ENCODE data around the gene DCXR. TPM values are rescaled to one million over a fixed set of nuclear protein-coding genes. Genes with fewer than 3 reads are reported as not detected.

Gene DCXR
- total RNA-seq, 2 experiments from 2014 or later = 110 to 115 TPM

- peaks cover 5% of the 10 kb centered on the region for H3K4me1 Mint-ChIP-seq
- H3K36me3 Mint-ChIP-seq = no peaks in the 10 kb centered on the region
- no peaks in the 10 kb centered on the region for H3K9me3 Mint-ChIP-seq
- DNase-seq = no peak
- ATAC-seq (ENCODE audit: low read depth) = no peak
- peak overlapping the region; percentile 9 for H3K27ac Mint-ChIP-seq
- H3K4me3 Mint-ChIP-seq = peak overlapping the region; percentile 63
- POLR2A ChIA-PET = interaction anchor here (0.9 to 3.0 kb wide), 4 partner anchors 11 to 34 kb away, joined by 3 to 12 read pairs (median 8); partner anchors contain the start of genes FASN, GPS1 and RFNG
- H3K27me3 Mint-ChIP-seq = no peaks in the 10 kb centered on the region
These were observed 26.2 kb upstream of the DCXR start for GRCh38 chr17:82063424-82064415.

GRCh38 chr17:82062984-82063368 lies 25.5 kb upstream of the DCXR start:
- H3K36me3 Mint-ChIP-seq = no peaks in the 10 kb centered on the region
- ATAC-seq (ENCODE audit: low read depth) (no peak), DNase-seq (no peak)
- H3K27me3 Mint-ChIP-seq = no peaks in the 10 kb centered on the region
- no peaks in the 10 kb centered on the region for H3K9me3 Mint-ChIP-seq
- H3K4me1 Mint-ChIP-seq = peaks cover 5% of the 10 kb centered on the region
- no peak overlapping the region for H3K27ac Mint-ChIP-seq
- H3K4me3 Mint-ChIP-seq = no peak overlapping the region
- POLR2A ChIA-PET = interaction anchor here (0.9 kb wide), 2 partner anchors 26 to 190 kb away, joined by 3 read pairs; no protein-coding TSS in a partner anchor

- peaks cover 5% of the 10 kb centered on the region for H3K4me1 Mint-ChIP-seq
- no peaks in the 10 kb centered on the region for H3K27me3 Mint-ChIP-seq
- no peak overlapping the region for H3K4me3 Mint-ChIP-seq
- H3K9me3 Mint-ChIP-seq = no peaks in the 10 kb centered on the region
- no peak for ATAC-seq (ENCODE audit: low read depth)
- POLR2A ChIA-PET = interaction anchor here (0.9 kb wide), 1 partner anchor 189 kb away, joined by 3 read pairs; no protein-coding TSS in a partner anchor
- H3K36me3 Mint-ChIP-seq = no peaks in the 10 kb centered on the region
- H3K27ac Mint-ChIP-seq = no peak overlapping the region
- no peak for DNase-seq
These were observed 24.8 kb upstream of the DCXR start for GRCh38 chr17:82062076-82062983.

GRCh38 chr17:82061047-82061925 lies 23.8 kb upstream of the DCXR start:
- H3K9me3 Mint-ChIP-seq = no peaks in the 10 kb centered on the region
- ATAC-seq (ENCODE audit: low read depth) (no peak), DNase-seq (no peak)
- H3K36me3 Mint-ChIP-seq = no peaks in the 10 kb centered on the region
- POLR2A ChIA-PET = no interaction called here
- peaks cover 2% of the 10 kb centered on the region for H3K4me1 Mint-ChIP-seq
- H3K27me3 Mint-ChIP-seq = no peaks in the 10 kb centered on the region
- no peak overlapping the region for H3K4me3 Mint-ChIP-seq
- H3K27ac Mint-ChIP-seq = no peak overlapping the region

- ATAC-seq (ENCODE audit: low read depth) = no peak
- Mint-ChIP-seq H3K27me3 (no peaks in the 10 kb centered on the region), H3K36me3 (no peaks in the 10 kb centered on the region), H3K27ac (no peak overlapping the region), H3K9me3 (no peaks in the 10 kb centered on the region), H3K4me1 (no peaks in the 10 kb centered on the region), H3K4me3 (no peak overlapping the region)
- DNase-seq = no peak
- POLR2A ChIA-PET = no interaction called here
These were observed 23.1 kb upstream of the DCXR start for GRCh38 chr17:82060614-82061013.

- Mint-ChIP-seq H3K4me3 (no peak overlapping the region), H3K27me3 (no peaks in the 10 kb centered on the region), H3K4me1 (peaks cover 2% of the 10 kb centered on the region), H3K27ac (no peak overlapping the region), H3K9me3 (no peaks in the 10 kb centered on the region), H3K36me3 (no peaks in the 10 kb centered on the region)
- no peak for ATAC-seq (ENCODE audit: low read depth)
- no peak for DNase-seq
- POLR2A ChIA-PET = interaction anchor here (1.6 kb wide), 1 partner anchor 22 kb away, joined by 5 read pairs; the partner anchor contains the start of gene DCXR
These were observed 22.5 kb upstream of the DCXR start for GRCh38 chr17:82060001-82060380.

- no peaks in the 10 kb centered on the region for H3K27me3 Mint-ChIP-seq
- peaks cover 2% of the 10 kb centered on the region for H3K4me1 Mint-ChIP-seq
- no peaks in the 10 kb centered on the region for H3K36me3 Mint-ChIP-seq
- POLR2A ChIA-PET = interaction anchor here (1.6 kb wide), 1 partner anchor 22 kb away, joined by 5 read pairs; the partner anchor contains the start of gene DCXR
- H3K27ac Mint-ChIP-seq = no peak overlapping the region
- no peaks in the 10 kb centered on the region for H3K9me3 Mint-ChIP-seq
- no peak for DNase-seq
- no peak overlapping the region for H3K4me3 Mint-ChIP-seq
- no peak for ATAC-seq (ENCODE audit: low read depth)
These were observed 21.9 kb upstream of the DCXR start for GRCh38 chr17:82059272-82060000.

GRCh38 chr17:82058855-82059249 lies 21.4 kb upstream of the DCXR start:
- Mint-ChIP-seq H3K27ac (no peak overlapping the region), H3K9me3 (no peaks in the 10 kb centered on the region)
- POLR2A ChIA-PET = interaction anchor here (1.6 kb wide), 1 partner anchor 21 kb away, joined by 5 read pairs; the partner anchor contains the start of gene DCXR

GRCh38 chr17:82058230-82058854 lies 20.8 kb upstream of the DCXR start:
- H3K27ac Mint-ChIP-seq = no peak overlapping the region
- POLR2A ChIA-PET = no interaction called here

More at GRCh38 chr17:82058855-82059249, 21.4 kb upstream of the DCXR start:
- Mint-ChIP-seq H3K27me3 (no peaks in the 10 kb centered on the region), H3K4me3 (no peak overlapping the region), H3K4me1 (peaks cover 2% of the 10 kb centered on the region), H3K36me3 (no peaks in the 10 kb centered on the region)
- DNase-seq (no peak), ATAC-seq (ENCODE audit: low read depth) (no peak)

GRCh38 chr17:82056729-82057621 lies 19.5 kb upstream of the DCXR start:
- Mint-ChIP-seq H3K4me3 (no peak overlapping the region), H3K27me3 (no peaks in the 10 kb centered on the region), H3K9me3 (no peaks in the 10 kb centered on the region), H3K36me3 (no peaks in the 10 kb centered on the region), H3K4me1 (peaks cover 4% of the 10 kb centered on the region), H3K27ac (no peak overlapping the region)
- POLR2A ChIA-PET = interaction anchor here (0.5 to 1.6 kb wide), 2 partner anchors 9 to 10 kb away, joined by 4 to 7 read pairs; partner anchors contain the start of gene DUS1L
- ATAC-seq (ENCODE audit: low read depth) (no peak), DNase-seq (no peak)

More at GRCh38 chr17:82058230-82058854, 20.8 kb upstream of the DCXR start:
- Mint-ChIP-seq H3K9me3 (no peaks in the 10 kb centered on the region), H3K4me3 (no peak overlapping the region), H3K27me3 (no peaks in the 10 kb centered on the region), H3K36me3 (no peaks in the 10 kb centered on the region), H3K4me1 (peaks cover 2% of the 10 kb centered on the region)
- DNase-seq (no peak), ATAC-seq (ENCODE audit: low read depth) (no peak)
